Activated CD8-positive, alpha-beta memory T cell treated with anti-CD3 and anti-CD28 coated beads for 48 hours (primary cell): Measurements from ENCODE around the gene MYRFL.
"Not testable (repeated sequence)": the region's sequence is repeated elsewhere in the genome, so short reads cannot be mapped to it uniquely, and the experiment has no call there.

Source experiments
- DNase-seq, 3 experiments: peaks; one replicate each; pipeline ENCODE4 v3.0.0-alpha.2; 2020; ENCODE audit warnings: low read depth in 2 of 3, low spot score in 2 of 3

MYRFL gene

GRCh38 chr12:69824966-69825560, at the start of gene MYRFL:
Gene MYRFL, plus strand, starts transcription at chr12:69825227. Its CDS starts 291 bp downstream, at chr12:69825518.
- DNase-seq = no peak

GRCh38 chr12:69779928-69780327, 45.1 kb upstream of the MYRFL start:
- no peak for DNase-seq

GRCh38 chr12:69783365-69783764, 41.7 kb upstream of the MYRFL start:
- no peak for DNase-seq

GRCh38 chr12:69789351-69789750, 35.7 kb upstream of the MYRFL start:
- no peak for DNase-seq

GRCh38 chr12:69792533-69792932, 32.5 kb upstream of the MYRFL start:
- DNase-seq = no peak

GRCh38 chr12:69807101-69807897, 17.7 kb upstream of the MYRFL start:
- not testable (repeated sequence) for DNase-seq

- no peak for DNase-seq
These were observed 14.0 kb upstream of the MYRFL start for GRCh38 chr12:69810870-69811498.

GRCh38 chr12:69816082-69816481, 8.9 kb upstream of the MYRFL start:
- DNase-seq = no peak

- DNase-seq = no peak
These were observed 4.0 kb upstream of the MYRFL start for GRCh38 chr12:69821032-69821455.

GRCh38 chr12:69821456-69822159, 3.4 kb upstream of the MYRFL start:
- DNase-seq = no peak

- no peak for DNase-seq
These were observed 2.7 kb upstream of the MYRFL start for GRCh38 chr12:69822201-69822860.

- no peak for DNase-seq
These were observed 999 bp upstream of the MYRFL start for GRCh38 chr12:69824028-69824427.

- no peak for DNase-seq
These were observed 3.9 kb downstream of the MYRFL start for GRCh38 chr12:69828897-69829296.

- no peak for DNase-seq
These were observed 8.7 kb downstream of the MYRFL start for GRCh38 chr12:69833696-69834095.

- DNase-seq = no peak
These were observed 9.1 kb downstream of the MYRFL start for GRCh38 chr12:69834147-69834546.

- DNase-seq = no peak
These were observed 9.5 kb downstream of the MYRFL start for GRCh38 chr12:69834576-69834975.

GRCh38 chr12:69835081-69835480, 10.1 kb downstream of the MYRFL start:
- no peak for DNase-seq

- no peak for DNase-seq
These were observed 11.0 kb downstream of the MYRFL start for GRCh38 chr12:69836015-69836414.

- DNase-seq = no peak
These were observed 12.2 kb downstream of the MYRFL start for GRCh38 chr12:69837191-69837590.

- DNase-seq = no peak
These were observed 12.8 kb downstream of the MYRFL start for GRCh38 chr12:69837657-69838415.
